ENCODE results near the gene KPNA2.
"Not testable (repeated sequence)": the region's sequence is repeated elsewhere in the genome, so short reads cannot be mapped to it uniquely, and the experiment has no call there.

KPNA2 gene

GRCh38 chr17:68035523-68036303 is at the start of gene KPNA2:
KPNA2 (plus strand) TSS chr17:68035735; CDS start chr17:68037133, 1,398 bp downstream.
- peak; percentile 75 to 79 (median 76) for DNase-seq (ENCODE audit: low read depth in 3 of 3, low spot score in 1 of 3)

- no peak for DNase-seq (ENCODE audit: low read depth in 3 of 3, low spot score in 1 of 3)
These were observed 44.6 kb upstream of the KPNA2 start for GRCh38 chr17:67990909-67991308.

GRCh38 chr17:67992548-67993152 is 42.9 kb upstream of the KPNA2 start:
- no peak for DNase-seq (ENCODE audit: low read depth in 3 of 3, low spot score in 1 of 3)

- DNase-seq (ENCODE audit: low read depth in 3 of 3, low spot score in 1 of 3) = peak; percentile 17 to 64 (median 25)
These were observed 42.2 kb upstream of the KPNA2 start for GRCh38 chr17:67993153-67993997.

GRCh38 chr17:67993998-67994361 is 41.6 kb upstream of the KPNA2 start:
- no peak for DNase-seq (ENCODE audit: low read depth in 3 of 3, low spot score in 1 of 3)

GRCh38 chr17:67994817-67995569 is 40.5 kb upstream of the KPNA2 start:
- no peak for DNase-seq (ENCODE audit: low read depth in 3 of 3, low spot score in 1 of 3)

GRCh38 chr17:67995570-67996263 is 39.8 kb upstream of the KPNA2 start:
- DNase-seq (ENCODE audit: low read depth in 3 of 3, low spot score in 1 of 3) = no peak

- not testable (repeated sequence) for DNase-seq (ENCODE audit: low read depth in 3 of 3, low spot score in 1 of 3)
These were observed 39.0 kb upstream of the KPNA2 start, which contains the start of gene C17orf58 for GRCh38 chr17:67996301-67997171. C17orf58 (minus strand) TSS chr17:67996469; CDS start chr17:67996198, 271 bp downstream.

GRCh38 chr17:67998466-67998865 is 37.1 kb upstream of the KPNA2 start:
- no peak for DNase-seq (ENCODE audit: low read depth in 3 of 3, low spot score in 1 of 3)

GRCh38 chr17:67999291-67999911 is 36.1 kb upstream of the KPNA2 start:
- DNase-seq (ENCODE audit: low read depth in 3 of 3, low spot score in 1 of 3) = no peak

GRCh38 chr17:68004201-68004600 is 31.3 kb upstream of the KPNA2 start:
- no peak for DNase-seq (ENCODE audit: low read depth in 3 of 3, low spot score in 1 of 3)

GRCh38 chr17:68006797-68007196 is 28.7 kb upstream of the KPNA2 start:
- no peak for DNase-seq (ENCODE audit: low read depth in 3 of 3, low spot score in 1 of 3)

- peak in 1 of 3 donors; percentile 49 for DNase-seq (ENCODE audit: low read depth in 3 of 3, low spot score in 1 of 3)
These were observed 24.3 kb upstream of the KPNA2 start for GRCh38 chr17:68011199-68011665.

GRCh38 chr17:68013385-68013784 is 22.1 kb upstream of the KPNA2 start:
- no peak for DNase-seq (ENCODE audit: low read depth in 3 of 3, low spot score in 1 of 3)

GRCh38 chr17:68015081-68015723 is 20.3 kb upstream of the KPNA2 start:
- no peak for DNase-seq (ENCODE audit: low read depth in 3 of 3, low spot score in 1 of 3)

GRCh38 chr17:68016838-68017237 is 18.7 kb upstream of the KPNA2 start:
- no peak for DNase-seq (ENCODE audit: low read depth in 3 of 3, low spot score in 1 of 3)

- not testable (repeated sequence) for DNase-seq (ENCODE audit: low read depth in 3 of 3, low spot score in 1 of 3)
These were observed 17.0 kb upstream of the KPNA2 start for GRCh38 chr17:68018493-68018892.

- DNase-seq (ENCODE audit: low read depth in 3 of 3, low spot score in 1 of 3) = no peak
These were observed 16.2 kb upstream of the KPNA2 start for GRCh38 chr17:68019336-68019674.
